ENCODE results near the gene CERS3.
"Not testable (repeated sequence)": the region's sequence is repeated elsewhere in the genome, so short reads cannot be mapped to it uniquely, and the experiment has no call there.

Gene CERS3

DNA sequence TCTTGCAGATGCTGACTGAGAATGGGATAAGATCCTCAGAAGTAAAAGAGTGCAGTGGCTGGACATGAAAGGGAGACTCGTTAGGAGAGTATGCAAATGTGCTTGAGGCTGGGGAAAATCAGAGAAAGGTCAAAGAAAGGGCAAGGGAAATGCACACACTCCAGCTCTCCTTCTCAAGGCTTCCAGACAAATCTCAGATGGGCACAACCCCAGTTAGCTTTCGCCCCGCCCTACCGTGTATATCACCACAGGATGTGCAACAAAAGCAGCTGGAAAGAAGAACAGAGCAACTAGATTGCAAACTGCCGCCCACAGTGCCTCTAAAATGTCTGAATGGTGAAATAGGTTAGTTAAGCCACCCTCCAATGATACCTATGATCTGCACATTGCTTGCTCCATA, 63.9 kb downstream of the CERS3 start:
- DNase-seq (ENCODE audit: low read depth in 2 of 2), result no peak

DNA sequence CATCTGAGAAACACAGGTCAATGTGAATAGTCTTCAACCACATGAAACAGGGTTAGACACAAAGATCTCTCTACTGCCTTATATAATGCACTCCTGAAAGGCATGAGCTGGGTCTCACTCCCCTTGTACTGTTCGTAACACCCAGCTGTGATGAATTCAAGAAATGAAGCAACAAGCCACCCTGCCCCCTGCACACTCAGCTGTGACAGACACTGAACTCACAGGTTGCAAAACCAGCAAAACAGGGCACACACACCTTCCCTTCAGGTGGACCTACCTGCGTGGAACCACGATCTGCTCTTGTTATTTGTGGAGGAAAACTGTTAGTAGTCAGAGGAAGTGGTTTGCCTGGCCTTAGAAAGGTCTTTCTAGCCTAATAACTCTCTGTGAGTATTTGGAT, 64.5 kb downstream of the CERS3 start:
- no peak for DNase-seq (ENCODE audit: low read depth in 2 of 2)

DNA sequence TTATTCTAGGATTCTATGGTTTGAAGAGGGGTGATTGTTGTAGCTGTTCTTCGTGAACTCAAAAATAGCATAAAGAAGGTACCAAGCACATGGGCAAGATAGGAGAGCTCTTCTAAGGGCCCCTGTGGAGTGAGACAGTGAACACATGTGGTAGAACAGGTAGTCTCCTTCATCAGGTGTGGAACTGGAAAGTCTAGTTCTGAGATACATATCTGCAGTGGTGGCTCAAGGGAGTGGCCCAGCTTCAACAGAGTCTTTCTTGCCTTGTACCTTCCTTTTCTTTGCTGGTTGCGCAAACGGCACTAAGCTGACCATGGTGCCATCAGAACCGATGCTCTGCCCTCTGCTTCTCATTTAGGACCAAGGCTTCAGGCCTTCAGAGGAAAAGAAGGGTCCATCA, 65.2 kb downstream of the CERS3 start:
- no peak for DNase-seq (ENCODE audit: low read depth in 2 of 2)

DNA sequence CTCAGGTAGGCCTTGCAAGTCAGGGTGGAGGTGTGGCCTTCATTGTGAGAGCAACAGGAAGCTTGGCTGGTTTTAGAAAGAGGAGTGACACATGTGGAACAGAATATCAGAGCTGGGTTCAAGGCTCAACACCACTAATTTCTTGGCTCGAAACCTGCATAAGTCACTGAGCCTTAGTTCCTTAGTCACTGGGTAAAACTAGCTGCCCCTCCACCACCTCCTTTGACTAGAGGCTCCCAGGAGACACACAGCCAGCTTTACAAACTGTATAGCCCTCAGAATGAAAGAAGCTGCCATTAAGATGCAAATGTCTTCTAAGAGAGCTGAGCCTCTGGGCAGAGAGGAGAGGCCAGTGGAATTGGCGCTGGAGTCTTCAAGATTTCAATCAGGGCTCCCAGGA, 67.7 kb downstream of the CERS3 start:
- no peak for DNase-seq (ENCODE audit: low read depth in 2 of 2)

DNA sequence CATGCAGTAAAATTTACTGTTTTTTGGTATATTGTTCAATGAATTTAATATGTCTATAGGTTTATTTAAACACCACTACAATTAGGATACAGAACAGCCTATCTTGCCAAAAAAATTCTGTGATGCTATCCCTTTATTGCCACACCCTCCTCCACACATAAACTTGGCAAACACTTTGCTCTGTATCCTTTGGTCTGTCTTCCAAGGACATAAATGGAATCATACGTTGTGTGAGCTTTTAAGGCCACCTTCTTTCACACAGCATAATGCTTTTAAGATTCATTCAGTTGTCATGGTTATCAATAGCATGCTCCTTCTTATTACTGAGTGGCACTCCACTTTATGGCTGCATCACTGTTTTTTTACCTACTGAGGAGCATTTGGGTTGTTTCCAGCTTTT, 71.5 kb downstream of the CERS3 start:
- DNase-seq (ENCODE audit: low read depth in 2 of 2), result no peak

DNA sequence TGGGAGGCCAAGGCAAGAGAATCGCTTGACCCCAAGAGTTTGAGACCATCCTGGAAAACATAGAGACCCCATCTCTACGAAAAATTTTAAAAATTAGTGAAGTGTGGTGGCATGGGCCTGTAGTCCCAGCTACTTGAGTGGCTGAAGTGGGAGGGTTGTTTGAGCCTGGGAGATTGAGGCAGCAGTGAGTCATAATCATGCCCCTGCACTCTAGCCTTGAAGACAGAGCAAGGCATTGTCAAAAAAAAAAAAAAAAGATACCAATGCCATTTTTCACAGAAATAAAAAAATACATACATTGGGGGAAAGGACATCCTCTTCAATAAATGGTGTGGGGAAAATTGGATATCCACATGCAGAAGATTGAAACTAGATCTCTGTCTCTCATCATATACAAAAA, 74.6 kb downstream of the CERS3 start:
- DNase-seq (ENCODE audit: low read depth in 2 of 2), result no peak

DNA sequence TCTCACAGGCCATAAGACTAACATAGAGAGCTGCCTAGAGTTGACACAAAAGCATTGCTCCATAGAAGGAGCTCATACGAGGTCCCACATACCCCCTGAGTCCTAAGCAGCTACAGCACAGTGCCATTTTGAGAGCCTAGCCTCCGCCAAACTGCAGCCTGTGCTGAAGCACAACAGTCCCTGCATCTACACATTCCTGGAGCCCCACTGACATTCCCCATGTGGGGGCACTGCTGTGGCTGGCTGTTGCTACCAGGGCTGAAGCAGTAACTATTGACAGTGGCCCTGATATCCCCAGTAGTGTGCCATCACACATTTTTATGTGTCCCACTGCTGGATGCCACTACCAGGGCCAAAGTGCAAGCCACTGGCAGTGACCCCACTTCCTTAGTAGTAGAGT, 80.3 kb downstream of the CERS3 start:
- DNase-seq (ENCODE audit: low read depth in 2 of 2), result no peak

DNA sequence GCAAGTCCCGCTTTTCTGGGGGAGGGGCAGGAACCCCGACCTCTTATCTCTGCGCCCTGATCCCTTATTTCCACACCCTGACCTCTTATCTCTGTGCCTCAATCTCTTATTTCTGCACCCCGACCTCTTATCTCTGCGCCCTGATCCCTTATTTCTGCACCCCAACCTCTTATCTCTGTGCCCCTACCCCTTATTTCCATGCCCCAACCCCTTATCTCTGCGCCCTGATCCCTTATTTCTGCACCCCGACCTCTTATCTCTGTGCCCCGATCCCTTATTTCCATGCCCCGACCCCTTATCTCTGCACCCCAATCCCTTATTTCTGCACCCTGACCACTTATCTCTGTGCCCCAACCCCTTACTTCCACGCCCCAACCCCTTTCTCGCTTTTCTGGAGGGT, 87.7 kb downstream of the CERS3 start:
- not testable (repeated sequence) for DNase-seq (ENCODE audit: low read depth in 2 of 2)

DNA sequence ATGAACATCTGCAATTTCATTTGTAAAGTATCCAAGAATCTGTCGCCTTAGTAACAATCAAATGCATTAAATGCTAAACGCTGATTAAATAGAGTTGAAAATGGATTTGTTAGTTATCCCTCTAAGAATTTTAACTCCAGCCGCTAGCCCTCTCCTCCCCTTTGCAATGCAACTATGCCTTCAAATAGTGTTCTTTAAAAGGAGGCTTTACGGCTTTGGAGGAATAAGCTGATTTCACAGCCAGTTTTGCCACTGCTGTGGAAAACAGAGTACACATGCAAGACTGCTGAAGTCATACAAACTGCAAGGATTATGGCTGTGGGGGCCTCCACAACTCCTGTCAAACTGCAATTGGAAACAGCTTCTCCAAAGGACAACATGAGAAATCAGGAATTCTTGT, 89.2 kb downstream of the CERS3 start:
- no peak for DNase-seq (ENCODE audit: low read depth in 2 of 2)

DNA sequence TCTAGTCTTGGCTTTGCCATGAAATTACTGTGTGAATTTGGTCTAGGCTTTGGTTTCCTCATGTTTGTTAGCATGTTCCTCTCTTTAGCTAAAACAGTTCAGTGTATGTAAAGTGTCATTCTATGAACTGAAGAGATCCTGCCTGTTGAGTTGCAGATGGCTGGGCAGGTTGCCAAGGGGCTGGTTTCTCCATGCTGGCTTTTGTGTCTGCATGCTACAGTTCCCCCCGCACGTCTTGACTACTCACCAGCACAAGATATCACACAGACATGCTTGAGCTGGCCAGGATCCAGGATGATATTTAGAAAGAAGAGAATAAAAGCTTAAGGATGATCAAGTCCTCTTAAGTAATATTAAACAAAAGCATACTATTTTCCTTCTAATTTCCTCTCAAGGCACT, 90.2 kb downstream of the CERS3 start:
- DNase-seq (ENCODE audit: low read depth in 2 of 2), result no peak

DNA sequence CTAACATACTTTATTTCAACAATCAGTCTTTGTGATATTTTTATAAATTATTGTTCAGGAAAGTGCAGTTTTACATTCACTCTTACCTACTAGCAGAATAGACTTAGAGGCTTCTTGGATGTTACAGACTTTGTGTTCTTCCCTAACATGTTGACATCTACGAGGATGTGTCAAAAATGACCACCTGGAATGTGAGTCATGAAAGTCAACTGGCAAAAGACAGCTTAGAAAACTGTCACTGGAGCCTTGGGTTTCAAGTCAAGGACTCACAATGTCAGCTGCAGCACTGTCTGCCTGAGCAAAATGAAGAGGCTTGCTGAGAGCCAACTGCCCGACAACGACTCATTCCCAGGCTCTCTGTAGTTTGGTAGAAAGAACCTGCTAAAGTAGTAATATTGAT, 91.5 kb downstream of the CERS3 start:
- DNase-seq (ENCODE audit: low read depth in 2 of 2), result no peak

DNA sequence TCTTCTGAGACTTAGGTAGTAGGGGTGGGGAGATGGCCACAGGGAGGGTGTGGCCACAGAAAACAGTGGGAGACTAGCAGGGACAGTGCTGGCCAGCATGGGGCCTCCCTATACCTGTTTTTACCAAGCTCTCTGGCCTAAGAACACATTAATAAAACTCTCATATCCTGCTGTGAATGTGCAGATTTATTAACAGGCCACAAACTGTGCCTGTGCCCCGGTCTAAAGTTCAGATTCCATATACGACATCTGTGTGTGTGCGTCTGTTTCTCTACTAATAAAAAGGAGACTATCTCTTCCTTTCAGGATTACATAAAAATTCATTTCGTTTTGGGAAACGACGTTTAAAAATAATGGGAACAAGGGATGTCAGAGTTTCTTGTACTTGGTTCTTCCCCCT, 94.2 kb downstream of the CERS3 start:
- no peak for DNase-seq (ENCODE audit: low read depth in 2 of 2)

DNA sequence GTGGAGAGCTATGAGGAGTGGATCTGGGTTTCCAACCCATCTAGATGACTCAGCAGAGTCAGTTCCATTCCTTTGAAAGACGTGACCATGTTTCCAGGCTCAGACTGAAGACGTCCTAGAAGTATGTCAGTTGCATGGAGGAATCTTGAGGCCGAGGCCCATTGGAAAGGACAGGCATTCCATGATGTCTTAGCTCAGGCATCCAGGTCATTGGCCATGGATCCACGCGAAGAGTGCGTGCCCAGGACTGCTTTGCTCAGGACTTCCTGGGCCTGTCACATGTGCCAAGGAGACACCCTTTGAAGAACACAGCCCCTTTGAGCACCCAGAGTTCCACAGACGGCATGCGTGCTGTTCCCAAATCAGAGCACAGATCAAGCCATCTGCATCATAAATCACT, 94.7 kb downstream of the CERS3 start:
- no peak for DNase-seq (ENCODE audit: low read depth in 2 of 2)

DNA sequence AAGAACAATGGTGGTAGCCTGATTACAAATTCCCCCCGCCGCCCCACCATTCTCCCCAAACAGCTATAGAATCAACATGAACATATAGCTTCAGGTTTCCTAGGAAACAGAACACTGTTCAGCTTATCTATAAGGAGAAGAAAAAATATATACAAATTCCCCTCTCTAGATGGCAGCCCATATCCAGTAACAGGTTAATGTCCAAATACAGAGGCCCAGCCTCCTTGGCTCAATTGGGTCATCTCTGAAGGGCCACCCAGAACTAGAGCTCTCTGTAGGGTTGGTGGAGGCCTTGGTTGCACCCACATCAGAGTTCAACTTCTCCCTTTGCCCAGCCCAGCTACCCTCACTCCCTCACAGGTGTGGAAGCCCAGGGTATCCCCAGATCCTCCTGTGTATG, 95.4 kb downstream of the CERS3 start:
- no peak for DNase-seq (ENCODE audit: low read depth in 2 of 2)

DNA sequence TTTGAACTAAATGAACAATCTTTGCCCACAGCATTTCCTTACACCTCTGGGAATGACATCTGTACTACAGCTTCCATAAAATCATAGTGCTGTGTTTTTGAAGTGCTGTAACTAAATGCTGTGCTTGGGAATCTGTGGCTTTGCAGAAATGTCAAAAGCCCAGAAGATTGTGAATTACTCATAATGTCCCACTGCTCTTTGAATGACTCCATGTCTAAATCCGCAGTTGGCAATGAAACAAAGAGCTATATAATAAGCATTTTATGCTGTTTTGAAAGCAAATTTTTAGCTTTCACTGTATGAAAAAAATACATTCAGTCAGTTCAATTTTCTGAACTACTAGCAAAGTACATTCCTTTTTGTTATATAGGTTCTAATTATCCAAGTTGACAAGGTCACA, 98.3 kb downstream of the CERS3 start:
- DNase-seq (ENCODE audit: low read depth in 2 of 2), result no peak

DNA sequence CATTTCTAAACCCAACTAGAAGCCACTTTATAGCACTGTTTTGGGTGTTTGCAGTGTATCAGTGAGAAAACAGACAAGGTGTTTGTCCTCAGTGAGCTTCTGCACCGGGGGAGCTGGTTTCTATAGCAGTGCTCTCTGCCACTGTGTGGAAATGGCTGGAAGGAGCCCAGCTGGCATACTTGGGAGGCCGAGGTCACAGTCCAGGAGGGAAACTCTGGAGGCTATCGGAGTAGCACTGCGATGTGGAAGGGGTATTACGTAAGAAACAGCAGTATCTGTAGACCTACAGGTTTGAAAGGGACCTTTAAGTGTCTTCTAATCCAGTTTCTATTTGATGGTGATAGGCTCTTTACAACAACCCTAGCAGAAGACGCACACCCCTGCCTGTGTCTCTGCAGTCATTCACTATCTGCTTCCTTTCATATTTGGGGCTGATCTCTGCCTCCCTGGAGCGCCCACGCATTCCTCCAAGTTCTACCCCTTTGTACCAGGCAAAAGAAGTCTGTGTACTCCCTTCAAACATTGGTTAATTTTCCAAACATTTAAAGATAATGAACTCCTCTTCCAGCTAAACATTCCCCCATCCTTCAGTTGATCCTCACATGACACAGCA, 99.5 kb downstream of the CERS3 start:
- no peak for DNase-seq (ENCODE audit: low read depth in 2 of 2)

DNA sequence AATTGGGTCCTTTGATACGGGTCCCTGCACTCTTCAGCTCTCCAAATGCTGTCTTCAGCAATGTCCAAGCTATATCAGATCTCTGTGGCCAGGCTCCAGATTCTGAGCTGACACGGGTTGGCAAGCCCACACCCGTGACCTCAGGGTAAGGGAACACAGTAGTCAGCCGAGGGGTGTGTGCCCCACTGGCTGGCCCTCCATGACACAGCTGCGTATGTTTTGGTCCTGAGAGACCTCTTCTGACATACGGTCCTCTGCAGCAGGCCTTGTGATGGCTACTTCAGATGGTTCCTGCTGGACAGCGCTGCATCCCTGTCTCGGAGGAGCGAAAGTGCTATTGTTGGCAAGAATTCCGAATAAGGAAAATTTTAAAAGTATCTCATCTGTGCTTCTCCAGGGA, 101.8 kb downstream of the CERS3 start:
- no peak for DNase-seq (ENCODE audit: low read depth in 2 of 2)

DNA sequence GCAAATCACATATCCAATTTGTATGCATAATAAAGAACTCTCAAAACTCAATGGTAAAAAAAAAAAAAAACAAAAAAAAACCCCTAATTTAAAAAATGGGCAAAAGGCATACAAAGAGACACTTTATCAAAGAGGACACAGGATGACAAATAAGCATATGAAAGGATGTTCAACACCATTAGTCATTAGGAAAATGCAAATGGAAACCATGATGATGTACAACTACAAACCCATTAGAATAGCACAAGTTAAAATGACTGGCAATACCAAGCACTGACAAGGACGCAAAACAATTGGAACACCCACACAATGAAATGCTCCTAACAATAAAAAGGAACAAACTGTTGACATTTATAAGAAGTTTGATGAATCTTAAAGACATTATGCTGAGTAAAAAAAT, 123.6 kb downstream of the CERS3 start:
- DNase-seq (ENCODE audit: low read depth in 2 of 2), result no peak

DNA sequence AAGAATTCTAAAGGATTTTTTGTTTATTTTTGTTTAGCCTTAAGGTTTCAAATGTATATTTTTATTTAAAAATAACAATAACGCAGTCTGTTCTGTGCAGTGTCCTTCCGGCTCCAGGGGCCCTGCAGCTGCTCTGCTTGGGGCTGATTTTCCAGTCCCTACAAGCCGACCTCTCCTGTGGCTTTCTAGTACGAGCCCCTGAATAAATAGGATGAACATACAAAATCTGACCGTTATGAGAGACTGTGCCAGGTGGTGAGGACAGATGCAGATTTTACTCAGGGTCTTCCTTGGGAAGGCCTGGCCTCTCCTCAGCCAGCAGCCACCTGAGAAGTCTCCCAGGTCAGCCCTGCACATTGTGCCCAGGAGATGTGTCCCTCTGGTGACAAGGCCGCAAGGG, 127.8 kb downstream of the CERS3 start:
- DNase-seq (ENCODE audit: low read depth in 2 of 2), result no peak

DNA sequence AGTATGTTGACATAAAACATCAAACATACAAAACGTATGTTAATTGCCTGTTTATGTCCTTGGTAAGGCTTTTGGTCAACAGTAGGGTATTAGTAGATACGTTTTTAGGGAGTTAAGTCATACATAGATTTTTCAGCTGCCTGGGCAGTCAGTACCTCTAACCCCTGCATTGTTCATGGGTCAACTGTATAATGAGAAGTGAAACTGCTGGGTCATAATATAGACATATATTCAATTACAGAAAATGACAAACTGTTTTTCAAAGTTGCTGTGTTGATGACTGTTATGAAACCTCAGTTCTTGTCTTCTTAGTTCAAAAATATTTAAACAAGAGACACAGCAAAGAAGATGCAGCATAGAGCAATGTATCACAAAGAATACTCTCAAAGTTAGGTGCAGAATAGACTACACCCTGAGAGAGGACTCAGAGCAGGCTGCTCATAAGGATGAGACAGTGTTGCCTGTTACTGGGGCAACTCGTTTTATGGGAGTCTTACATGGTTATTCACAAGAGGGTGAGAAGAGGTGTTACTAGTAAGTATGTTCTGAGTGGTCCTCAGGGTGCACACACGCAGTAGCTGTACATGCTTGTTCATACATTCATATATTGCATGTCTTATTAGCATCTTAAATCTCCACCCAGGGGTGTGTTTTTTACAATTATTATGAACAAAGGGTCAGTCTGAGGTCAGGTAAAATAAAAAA, 133.9 kb downstream of the CERS3 start:
- DNase-seq (ENCODE audit: low read depth in 2 of 2), result no peak

DNA sequence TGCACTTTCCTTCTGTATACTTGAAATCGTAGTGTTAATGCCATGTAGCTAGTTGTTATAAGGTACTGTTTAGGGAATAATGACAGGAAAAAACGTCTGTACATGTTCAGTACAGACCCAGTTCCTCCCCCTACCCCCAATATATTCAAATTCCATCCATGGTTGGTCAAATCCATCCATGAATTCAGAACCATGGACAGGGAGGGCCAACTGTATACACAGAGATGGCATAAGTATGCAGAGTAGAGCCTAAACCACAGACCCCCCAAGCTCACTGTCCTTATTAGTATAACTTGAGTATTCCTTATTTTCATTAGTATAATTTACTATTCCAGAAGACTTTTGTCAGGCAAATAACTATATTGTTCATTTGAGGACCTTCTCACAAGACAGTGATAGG, 135.7 kb downstream of the CERS3 start:
- no peak for DNase-seq (ENCODE audit: low read depth in 2 of 2)

DNA sequence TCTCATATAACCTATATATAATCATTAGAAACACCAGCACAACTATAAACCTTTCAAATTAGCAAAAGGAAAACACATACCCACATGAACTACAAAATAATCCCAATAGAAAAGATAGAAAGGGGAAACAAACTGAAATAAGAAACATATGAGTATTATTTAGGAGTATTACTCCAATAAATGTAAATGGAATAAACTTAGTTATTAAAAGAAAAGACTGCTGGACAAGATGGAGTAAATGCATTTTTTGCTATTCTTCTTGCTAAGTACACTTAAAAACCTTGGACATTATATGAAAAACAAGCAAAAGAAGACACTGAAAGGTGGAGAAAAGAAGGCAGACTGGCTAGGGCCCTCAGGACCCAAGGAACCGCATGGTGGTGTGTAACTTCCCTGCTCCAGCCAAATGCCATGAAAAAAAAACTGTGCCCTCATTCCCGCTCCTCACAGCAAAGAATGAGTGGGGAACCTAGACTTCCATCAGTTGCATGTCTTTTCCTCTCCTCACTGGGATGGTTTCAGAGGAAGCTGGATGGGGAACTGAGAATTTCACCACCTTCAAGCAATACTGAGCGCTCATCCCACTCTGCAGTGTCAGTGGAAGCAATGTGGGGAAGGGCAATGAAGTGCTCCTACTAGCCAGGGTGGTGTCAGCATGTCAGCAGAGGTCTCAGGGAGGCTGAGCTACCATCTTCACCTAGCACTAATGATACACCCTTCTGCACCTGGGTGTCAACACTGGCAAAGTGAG, 143.3 kb downstream of the CERS3 start:
- DNase-seq (ENCODE audit: low read depth in 2 of 2), result no peak

DNA sequence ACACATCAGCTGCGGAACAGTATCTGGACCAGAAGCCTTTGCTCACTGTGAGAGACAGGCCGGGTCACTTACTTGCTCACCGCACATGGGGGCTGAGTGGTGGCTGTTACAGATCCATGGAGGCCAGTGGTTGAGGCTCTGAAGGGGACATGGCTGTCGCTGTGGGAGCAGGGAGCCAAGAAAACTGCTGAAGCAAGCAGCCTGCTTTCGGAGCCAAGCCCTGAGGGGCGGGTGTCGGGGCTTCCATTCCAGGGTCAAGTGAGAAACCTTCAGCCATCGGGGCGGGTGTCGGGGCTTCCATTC, 144.7 kb downstream of the CERS3 start:
- DNase-seq (ENCODE audit: low read depth in 2 of 2), result no peak
